ENCODE measurements around the gene TRIM24. TPM values are rescaled to one million over a fixed set of nuclear protein-coding genes. Genes with fewer than 3 reads are reported as not detected.
"Not testable (repeated sequence)": the region's sequence is repeated elsewhere in the genome, so short reads cannot be mapped to it uniquely, and the experiment has no call there.

Gene TRIM24
- total RNA-seq, 1 experiment from 2014 or later, result 12.3 TPM

DNA sequence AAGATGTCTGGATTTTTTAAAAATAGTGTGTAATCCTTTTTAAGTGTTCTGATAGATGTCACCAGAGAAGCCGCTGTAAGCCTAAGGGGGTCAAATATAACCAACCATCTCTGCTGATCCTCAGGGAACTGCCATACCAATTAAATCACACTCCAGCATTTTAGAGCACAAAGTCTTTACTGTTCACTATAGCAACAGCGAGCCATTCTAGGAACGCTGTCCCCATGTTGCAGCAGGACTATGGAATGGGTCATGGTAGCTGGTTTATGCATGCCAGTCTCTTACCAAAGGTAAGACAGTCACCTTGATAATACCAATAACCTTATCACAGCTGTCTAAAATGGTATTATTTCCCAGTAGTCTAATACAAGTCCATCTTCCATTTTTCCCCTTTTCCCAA, 33.5 kb downstream of the TRIM24 start:
- DNase-seq (ENCODE audit: low read depth), result no peak

- DNase-seq (ENCODE audit: low read depth), result no peak
These were observed 35.4 kb downstream of the TRIM24 start for GRCh38 chr7:138495485-138495884.

- DNase-seq (ENCODE audit: low read depth), result no peak
These were observed 39.3 kb downstream of the TRIM24 start for GRCh38 chr7:138499340-138499739.

- not testable (repeated sequence) for DNase-seq (ENCODE audit: low read depth)
These were observed 40.2 kb downstream of the TRIM24 start for GRCh38 chr7:138500303-138500702.

- DNase-seq (ENCODE audit: low read depth), result no peak
These were observed 40.8 kb downstream of the TRIM24 start for GRCh38 chr7:138500892-138501291.

- no peak for DNase-seq (ENCODE audit: low read depth)
These were observed 42.1 kb downstream of the TRIM24 start for GRCh38 chr7:138502023-138502767.

DNA sequence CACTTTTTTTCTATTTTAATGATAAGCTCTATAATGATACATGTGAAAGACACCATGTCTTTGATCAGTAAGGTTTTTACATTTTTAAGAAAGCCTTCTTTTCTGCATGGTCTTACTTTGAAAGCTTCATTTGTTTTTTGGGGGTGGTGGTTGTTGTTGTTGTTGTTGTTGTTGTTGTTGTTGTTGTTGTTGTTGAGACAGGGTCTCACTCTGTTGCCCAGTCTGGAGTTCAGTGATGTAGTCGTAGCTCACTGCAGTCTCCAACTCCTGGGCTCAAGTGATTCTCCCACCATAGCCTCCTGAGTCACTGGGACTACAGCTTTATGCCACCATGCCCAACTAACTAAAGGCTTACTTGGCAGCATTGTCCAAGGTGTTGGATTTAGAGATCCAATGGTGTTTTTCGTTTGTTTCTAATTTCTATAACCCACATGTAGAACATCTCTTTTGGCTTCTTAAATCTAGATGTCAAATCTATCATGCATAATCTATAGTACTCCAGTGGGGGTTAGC, 45.4 kb downstream of the TRIM24 start:
- no peak for DNase-seq (ENCODE audit: low read depth)

- DNase-seq (ENCODE audit: low read depth), result no peak
These were observed 46.7 kb downstream of the TRIM24 start for GRCh38 chr7:138506764-138507163.

GRCh38 chr7:138510003-138510402, 49.9 kb downstream of the TRIM24 start:
- DNase-seq (ENCODE audit: low read depth), result no peak

GRCh38 chr7:138512092-138512858, 52.2 kb downstream of the TRIM24 start:
- DNase-seq (ENCODE audit: low read depth), result no peak

- DNase-seq (ENCODE audit: low read depth), result no peak
These were observed 52.8 kb downstream of the TRIM24 start for GRCh38 chr7:138512885-138513284.

DNA sequence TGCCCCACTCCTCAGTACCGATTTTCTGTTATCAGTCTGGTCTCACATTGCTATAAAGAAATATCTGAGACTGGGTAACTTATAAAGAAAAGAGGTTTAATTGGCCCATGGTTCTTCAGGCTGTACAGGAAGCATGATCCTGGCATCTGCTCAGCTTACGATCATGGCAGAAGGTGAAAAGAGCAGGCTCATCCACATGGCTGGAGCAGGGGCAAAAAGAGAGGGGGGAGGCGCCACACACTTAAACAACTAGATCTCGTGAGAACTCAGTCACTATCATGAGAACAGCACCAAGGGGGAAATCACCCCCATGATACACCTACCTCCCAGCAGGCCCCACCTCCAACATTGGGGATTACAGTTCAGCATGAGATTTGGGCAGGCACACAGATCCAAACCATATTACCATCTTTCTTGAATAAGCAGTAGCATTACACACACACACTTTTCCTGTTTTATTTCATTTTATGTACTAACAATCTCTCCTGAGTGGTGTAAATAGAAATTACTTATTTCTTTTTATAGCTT, 53.3 kb downstream of the TRIM24 start:
- DNase-seq (ENCODE audit: low read depth), result no peak

DNA sequence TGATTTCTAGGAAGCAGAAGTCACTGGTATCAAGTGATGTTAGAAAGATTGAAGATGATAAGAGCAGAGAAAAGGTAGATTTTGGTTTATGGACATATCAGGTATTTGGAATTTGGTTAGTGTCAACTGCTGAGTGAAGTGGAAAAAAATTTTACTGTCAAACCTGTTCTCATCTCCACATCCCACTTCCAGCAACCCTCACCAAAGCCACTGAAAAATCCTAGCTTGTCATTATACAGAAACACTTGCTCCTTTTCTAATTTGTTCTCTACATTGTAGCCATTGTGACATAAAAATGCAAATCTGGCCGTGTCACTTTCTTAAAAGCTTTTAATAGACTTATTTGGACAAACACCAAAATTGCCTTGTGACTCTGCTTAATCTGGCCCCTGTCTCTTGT, 54.0 kb downstream of the TRIM24 start:
- DNase-seq (ENCODE audit: low read depth), result no peak

DNA sequence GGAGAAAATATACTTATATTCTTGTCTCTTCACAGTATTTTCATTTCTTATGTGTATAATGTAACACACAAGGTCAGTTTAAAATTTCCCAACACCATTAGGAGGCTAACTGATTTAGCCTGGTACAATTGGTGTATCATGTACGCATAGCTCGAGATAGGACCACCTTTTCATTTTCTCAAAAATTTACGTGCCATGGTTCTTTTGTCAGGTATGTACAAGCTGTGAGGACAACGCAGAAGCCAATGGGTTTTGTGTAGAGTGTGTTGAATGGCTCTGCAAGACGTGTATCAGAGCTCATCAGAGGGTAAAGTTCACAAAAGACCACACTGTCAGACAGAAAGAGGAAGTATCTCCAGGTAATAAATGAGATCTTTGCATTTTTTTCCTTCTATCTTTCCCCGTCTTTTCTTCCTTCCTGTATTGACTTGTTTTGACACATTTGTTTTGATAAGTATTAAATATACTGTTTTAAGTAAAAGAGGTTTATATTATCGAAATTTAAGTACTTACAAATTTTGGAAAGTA, 55.0 kb downstream of the TRIM24 start:
- no peak for DNase-seq (ENCODE audit: low read depth)

DNA sequence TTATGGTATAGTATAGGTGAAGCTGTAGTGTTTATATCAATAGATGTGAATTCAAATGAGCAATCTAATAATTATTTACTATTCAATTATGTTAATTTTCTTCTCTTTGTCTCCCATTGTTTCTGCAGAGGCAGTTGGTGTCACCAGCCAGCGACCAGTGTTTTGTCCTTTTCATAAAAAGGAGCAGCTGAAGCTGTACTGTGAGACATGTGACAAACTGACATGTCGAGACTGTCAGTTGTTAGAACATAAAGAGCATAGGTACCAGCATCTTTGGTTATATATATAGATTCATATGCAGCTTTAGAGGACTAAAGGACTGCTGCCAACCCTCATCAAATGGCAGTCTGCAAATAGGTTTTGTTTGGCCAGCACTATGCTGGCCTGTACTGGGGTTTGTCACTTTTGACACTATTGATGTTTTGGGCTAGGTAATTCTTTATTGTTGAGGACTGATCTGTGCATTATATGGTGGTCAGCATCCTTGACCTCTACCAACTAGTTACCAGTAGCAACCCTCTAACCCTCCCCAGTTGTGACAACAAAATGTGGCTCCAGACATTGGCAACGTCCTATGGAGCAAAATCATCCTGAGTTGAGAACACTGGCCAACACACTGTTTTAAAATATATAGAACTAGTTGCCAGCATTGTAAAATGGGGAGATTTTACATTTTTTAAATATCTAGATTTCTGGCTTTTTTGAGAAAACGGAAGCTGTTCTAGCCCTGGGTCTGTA, 59.2 kb downstream of the TRIM24 start:
- DNase-seq (ENCODE audit: low read depth), result no peak

- no peak for DNase-seq (ENCODE audit: low read depth)
These were observed 60.7 kb downstream of the TRIM24 start for GRCh38 chr7:138520742-138521141.

DNA sequence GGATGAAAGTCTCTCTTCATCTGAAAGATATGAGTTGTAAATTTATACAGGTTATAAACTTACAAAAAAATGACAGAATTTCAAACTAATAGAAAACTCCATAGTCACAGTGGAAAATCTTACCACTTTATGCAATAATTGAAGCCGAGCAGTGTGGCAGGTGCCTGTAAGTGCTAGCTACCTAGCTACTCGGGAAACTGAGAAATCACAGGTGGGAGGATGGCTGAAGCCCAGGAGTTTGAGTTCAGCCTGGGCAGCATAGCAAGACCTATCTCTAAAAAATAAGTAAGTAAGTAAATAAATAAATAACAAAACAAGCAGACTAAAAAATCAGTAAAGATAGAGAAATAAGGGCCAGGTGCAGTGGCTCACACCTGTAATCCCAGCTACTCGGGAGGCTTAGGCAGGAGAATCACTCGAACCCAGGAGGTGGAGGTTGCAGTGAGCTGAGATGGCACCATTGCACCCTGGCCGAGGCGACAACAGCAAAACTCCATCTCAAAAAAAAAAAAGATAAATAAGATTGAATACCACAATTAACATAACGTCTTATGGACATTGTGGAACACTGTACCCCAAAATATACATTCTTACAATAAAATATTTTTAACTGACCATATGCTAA, 61.9 kb downstream of the TRIM24 start:
- no peak for DNase-seq (ENCODE audit: low read depth)

GRCh38 chr7:138524259-138524658, 64.2 kb downstream of the TRIM24 start:
- DNase-seq (ENCODE audit: low read depth), result no peak

DNA sequence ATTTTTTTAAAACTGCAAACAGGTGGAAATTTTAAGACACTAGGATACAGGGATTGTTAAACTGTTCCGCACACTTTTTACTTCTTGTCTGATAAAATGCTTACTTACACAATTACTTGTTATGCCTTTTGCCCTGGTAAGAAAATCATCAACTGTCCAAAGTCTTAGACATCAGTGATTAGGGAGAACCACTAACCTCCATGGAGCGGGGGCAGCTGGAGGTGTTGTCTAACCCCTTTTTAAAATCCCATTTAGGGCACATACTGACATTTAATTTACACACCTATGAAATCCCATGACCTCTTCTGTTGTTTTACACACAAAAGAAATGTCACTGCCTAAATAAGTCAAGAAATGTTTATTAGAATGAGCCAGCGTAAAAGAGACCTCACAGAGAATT, 65.7 kb downstream of the TRIM24 start:
- DNase-seq (ENCODE audit: low read depth), result no peak

GRCh38 chr7:138527746-138528223, 67.7 kb downstream of the TRIM24 start:
- no peak for DNase-seq (ENCODE audit: low read depth)

DNA sequence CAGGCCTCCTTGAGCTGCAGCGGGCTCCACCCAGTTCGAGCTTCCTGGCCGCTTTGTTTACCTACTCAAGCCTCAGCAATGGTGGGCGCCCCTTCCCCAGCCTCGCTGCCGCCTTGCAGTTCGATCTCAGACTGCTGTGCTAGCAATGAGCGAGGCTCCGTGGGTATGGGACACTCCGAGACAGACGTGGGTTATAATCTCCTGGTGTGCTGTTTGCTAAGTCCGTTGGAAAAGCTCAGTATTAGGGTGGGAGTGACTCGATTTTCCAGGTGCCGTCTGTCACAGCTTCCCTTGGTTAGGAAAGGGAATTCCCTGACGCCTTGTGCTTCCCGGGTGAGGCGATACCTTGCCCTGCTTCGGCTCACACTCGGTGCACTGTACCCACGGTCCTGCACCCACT, 76.8 kb downstream of the TRIM24 start:
- DNase-seq (ENCODE audit: low read depth), result not testable (repeated sequence)
